Activated CD4-positive, alpha-beta T cell treated with anti-CD3 and anti-CD28 coated beads for 24 hours (primary cell): ENCODE measurements around the gene SLC30A4.
"Not testable (repeated sequence)": the region's sequence is repeated elsewhere in the genome, so short reads cannot be mapped to it uniquely, and the experiment has no call there.

Source experiments
- DNase-seq, 2 donors: peaks; one replicate each; pipeline ENCODE4 v3.0.0-alpha.2; 2020; ENCODE audit warnings: low read depth in 2 of 2

Gene SLC30A4

GRCh38 chr15:45507143-45507542 lies 15.4 kb downstream of the SLC30A4 start:
- DNase-seq: not testable (repeated sequence)

GRCh38 chr15:45499426-45499825 lies 23.1 kb downstream of the SLC30A4 start:
- DNase-seq: no peak

GRCh38 chr15:45498701-45499100 lies 23.9 kb downstream of the SLC30A4 start:
- no peak for DNase-seq

GRCh38 chr15:45497261-45497660 lies 25.3 kb downstream of the SLC30A4 start:
- no peak for DNase-seq

- DNase-seq: no peak
Observed at GRCh38 chr15:45496658-45497057, 25.9 kb downstream of the SLC30A4 start.

DNA sequence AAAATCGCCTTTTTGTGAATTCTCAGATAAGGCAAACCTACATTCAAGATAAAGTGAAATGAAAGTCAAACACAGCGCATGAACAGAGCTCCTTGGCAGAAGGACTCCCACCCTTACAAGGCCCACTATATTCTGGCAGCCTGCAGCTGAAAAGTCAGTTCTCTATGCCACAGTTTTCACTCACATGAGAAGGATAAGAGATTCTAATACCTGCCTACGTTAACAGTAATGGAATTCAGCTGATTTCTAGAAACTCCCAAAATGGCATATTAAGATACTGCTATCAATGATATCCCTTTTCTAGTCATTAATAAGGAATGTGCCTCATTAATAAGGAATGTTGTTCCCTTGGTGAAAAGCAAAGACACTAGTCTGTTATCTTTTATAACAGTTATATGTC lies 27.0 kb downstream of the SLC30A4 start:
- no peak for DNase-seq

GRCh38 chr15:45489690-45490238 lies 32.8 kb downstream of the SLC30A4 start:
- DNase-seq: no peak

GRCh38 chr15:45486317-45486716 lies 36.2 kb downstream of the SLC30A4 start:
- no peak for DNase-seq

GRCh38 chr15:45481135-45481534 lies 41.4 kb downstream of the SLC30A4 start:
- no peak for DNase-seq

- DNase-seq: no peak
Observed at GRCh38 chr15:45476410-45476809, 46.1 kb downstream of the SLC30A4 start.

DNA sequence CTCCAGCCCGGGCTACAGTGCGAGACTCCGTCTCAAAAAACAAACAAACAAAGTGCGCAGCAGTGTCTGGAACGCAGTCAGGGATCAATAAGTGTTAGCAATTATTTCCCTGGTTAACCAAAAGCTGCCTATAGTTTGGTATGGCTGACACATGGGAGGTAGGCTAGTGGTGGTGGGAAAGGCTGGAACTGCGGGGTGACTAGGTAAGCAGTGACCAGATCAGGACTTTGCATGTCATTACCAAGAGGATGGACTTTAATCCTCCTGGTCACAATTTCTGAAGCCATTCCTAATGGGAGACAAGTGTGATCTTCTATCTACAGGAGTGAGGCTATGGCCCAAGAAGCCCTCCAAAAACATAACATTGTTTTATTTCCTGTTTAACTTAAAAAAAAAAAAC lies 47.8 kb downstream of the SLC30A4 start:
- DNase-seq: no peak

- DNase-seq: no peak
Observed at GRCh38 chr15:45473068-45473467, 49.5 kb downstream of the SLC30A4 start.

DNA sequence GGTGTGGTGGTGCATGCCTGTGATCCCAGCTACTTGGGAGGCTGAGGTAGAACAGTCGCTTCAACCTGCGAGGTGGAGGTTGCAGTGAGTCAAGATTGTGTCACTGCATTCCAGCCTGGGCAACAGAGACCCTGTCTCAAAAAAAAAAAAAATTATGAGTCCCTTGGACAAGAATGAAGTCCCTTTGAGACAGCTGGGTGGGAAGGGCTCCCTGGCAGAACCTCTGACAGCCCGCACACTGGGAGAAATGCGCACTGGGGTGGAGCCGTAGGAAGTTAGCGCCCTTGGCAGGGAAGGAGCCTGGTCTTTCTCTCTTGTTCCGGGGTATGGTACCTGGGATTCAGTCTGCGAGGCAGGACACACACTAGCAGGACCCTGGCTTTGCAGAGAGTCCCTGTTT lies 51.4 kb downstream of the SLC30A4 start:
- no peak for DNase-seq

- no peak for DNase-seq
Observed at GRCh38 chr15:45469441-45469840, 53.1 kb downstream of the SLC30A4 start.

- no peak for DNase-seq
Observed at GRCh38 chr15:45469027-45469426, 53.5 kb downstream of the SLC30A4 start.

DNA sequence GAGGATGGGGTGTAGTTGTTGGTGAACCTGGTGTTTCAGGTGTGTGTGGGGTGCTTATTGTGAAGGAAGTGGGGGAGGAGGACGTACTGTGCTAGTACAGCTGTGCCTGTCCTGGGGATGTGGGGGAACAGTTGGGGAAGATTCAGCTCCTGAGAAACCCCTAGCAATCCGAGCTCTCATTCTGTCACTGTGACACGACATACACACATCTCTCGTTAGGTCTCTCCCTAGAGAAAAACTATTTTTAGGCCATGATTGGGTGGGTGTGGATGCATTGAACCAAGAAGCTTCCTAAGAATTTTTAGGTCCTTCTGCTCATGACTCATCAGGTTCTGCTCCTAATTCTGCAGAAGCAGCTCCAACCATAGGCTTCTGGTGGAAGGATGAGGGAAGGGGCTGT lies 54.3 kb downstream of the SLC30A4 start:
- DNase-seq: no peak

- DNase-seq: peak; percentile 74 to 77
Observed at GRCh38 chr15:45458746-45459403, 63.7 kb downstream of the SLC30A4 start.

GRCh38 chr15:45457641-45458539 lies 64.7 kb downstream of the SLC30A4 start:
- peak; percentile 51 to 87 for DNase-seq

DNA sequence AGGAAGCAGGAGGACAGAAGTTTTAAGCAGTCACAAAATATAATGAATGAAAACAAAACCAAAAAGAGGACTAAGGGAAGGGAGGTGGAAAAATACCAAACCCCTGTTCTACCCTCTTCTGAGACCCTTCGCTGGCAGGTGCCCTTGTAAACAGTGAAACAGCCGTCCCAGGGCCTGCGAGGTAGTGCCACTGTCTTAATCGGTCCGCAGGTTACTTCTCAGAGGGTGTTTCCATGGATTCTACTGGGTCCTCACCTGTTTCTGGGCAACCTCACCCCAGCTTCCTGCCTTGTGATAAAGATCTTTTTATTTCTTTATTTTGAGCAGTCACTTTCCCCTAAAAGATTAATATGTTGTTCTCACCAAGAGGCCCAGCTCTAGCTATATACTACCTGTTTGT lies 65.3 kb downstream of the SLC30A4 start:
- no peak for DNase-seq

DNA sequence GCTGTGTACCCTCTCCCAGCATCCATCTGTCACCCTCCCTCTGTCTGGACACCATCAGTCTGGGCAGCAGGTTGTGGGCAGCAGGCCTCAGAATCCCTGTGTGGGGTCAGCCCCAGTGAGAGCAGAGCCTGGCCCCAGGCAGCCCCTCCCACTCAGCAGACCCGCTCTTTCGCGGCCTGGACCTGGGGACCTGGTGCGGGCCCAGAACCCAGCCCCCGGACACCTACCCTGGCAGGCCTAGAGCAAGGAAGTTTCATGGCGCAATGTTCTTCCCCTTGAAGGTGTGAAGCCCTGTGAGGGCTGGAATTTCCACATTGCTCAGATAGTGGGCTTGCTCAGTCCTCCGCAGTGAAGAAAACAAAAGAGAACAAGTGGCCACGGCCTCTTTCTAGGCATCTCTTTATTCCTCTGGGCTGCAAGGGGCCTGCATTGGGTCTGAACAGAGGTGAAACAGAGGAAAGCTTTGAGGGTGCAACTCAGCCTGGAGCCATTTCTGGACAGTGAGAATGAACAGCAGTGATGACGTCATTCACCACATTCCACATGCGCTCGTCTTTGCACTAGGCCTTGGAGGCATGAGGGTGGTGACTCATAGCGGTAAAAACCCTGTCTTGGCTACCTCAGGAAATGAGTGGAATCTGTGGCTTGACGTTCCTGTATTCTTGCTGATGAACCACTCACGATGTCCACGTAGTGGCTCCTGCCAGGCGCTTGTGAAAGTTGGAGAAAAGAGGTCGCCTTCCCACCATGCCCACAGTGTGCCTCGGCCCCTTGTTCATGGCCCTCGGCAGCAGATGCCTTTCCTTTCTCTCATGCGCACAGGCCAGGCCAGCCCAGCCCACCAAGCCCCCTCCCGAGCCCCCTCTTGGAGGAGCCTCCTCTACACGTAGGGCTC lies 66.1 kb downstream of the SLC30A4 start:
- DNase-seq: peak in 1 of 2 donors; percentile 45

DNA sequence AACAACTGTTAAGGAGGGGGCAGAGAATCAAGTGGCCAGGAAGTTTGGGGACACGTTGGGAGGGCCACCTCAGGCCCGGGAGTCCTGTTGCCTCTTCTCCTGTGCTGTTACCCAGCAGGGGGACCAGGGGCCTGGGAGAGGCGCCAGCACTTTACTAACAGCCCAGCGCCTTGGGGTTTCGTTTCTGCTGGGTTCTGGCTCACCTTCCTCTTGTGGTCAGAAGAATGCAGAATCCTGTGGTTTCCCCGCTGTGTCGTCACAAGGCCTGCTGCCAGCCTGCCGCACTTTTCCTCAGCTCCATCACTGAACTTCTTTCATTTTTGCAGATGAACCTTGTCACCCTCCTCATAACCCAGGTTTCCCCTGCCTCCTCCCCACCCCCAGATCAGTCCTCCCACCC lies 67.7 kb downstream of the SLC30A4 start:
- peak; percentile 19 to 62 for DNase-seq

GRCh38 chr15:45451265-45451664 lies 71.3 kb downstream of the SLC30A4 start:
- no peak for DNase-seq
